ENCODE data around the gene BRIX1. TPM values are rescaled to one million over a fixed set of nuclear protein-coding genes. Genes with fewer than 3 reads are reported as not detected.
A peak's percentile ranks its signal among the peaks of the same experiment; 100 is the strongest.

The BRIX1 gene
- polyA plus RNA-seq, 1 experiment = 49.2 TPM

DNA sequence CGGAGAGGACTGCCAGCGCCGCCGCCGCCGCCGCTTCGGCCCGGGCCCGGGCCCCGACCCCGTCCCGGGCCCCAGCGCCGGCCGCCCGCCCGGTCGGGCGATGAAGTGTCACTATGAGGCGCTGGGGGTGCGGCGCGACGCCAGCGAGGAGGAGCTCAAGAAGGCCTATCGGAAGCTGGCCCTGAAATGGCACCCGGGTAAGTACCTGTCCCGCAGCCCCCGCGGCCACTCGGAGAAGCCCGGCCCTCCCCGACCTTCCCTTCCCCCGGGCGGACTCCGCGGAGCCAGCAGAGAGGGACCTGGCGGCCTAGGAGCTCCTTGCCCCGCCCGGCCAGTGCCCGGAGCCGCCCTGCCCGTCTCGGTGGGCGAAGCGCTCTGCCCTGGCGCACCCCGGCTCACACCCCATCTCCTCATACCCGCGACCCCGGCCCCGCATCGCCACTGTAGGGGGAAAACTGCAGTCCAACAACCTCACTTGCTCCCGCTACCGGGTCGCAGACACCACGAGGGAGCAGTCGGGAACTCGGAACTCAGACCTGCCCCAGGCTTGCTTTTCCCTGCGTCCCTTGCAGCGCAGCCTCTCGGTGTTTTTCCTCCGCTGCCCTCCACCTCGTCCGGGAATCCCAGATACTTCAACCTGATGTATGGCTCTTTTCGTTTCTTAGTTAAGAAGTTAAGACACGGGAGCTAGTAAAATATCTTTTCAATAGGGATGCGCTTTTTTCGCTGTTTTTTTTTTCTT, 14.4 kb downstream of the BRIX1 start:
- ChIA-PET CTCF (interaction anchor here (0.7 to 2.0 kb wide), 4 partner anchors 73 to 997 kb away, joined by 3 to 6 read pairs (median 4); no protein-coding TSS in a partner anchor), POLR2A (interaction anchor here (0.5 to 2.7 kb wide), 2 partner anchors 14 to 44 kb away, joined by 3 to 29 read pairs; partner anchors contain the start of genes BRIX1 and RAD1)
- Histone ChIP-seq H3K4me3 (ENCODE audit: low read depth, low read length) (peak overlapping the region; percentile 83), H3K27me3 (ENCODE audit: control insufficient read depth, insufficient read depth, low read length) (no peaks in the 10 kb centered on the region), H3K9me3 (ENCODE audit: control insufficient read depth, insufficient read depth, low read length) (no peaks in the 10 kb centered on the region; the same call in 1 of the 2 replicates), H3K27ac (ENCODE audit: low read depth, low read length) (peak overlapping the region; percentile 77)
- TF ChIP-seq, protein P1, sequence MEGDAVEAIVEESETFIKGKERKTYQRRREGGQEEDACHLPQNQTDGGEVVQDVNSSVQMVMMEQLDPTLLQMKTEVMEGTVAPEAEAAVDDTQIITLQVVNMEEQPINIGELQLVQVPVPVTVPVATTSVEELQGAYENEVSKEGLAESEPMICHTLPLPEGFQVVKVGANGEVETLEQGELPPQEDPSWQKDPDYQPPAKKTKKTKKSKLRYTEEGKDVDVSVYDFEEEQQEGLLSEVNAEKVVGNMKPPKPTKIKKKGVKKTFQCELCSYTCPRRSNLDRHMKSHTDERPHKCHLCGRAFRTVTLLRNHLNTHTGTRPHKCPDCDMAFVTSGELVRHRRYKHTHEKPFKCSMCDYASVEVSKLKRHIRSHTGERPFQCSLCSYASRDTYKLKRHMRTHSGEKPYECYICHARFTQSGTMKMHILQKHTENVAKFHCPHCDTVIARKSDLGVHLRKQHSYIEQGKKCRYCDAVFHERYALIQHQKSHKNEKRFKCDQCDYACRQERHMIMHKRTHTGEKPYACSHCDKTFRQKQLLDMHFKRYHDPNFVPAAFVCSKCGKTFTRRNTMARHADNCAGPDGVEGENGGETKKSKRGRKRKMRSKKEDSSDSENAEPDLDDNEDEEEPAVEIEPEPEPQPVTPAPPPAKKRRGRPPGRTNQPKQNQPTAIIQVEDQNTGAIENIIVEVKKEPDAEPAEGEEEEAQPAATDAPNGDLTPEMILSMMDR (IDR thresholded peaks at IDR 0.05; ENCODE audit: low read depth, low read length) = no peak
- no peak for DNase-seq (ENCODE audit: low read depth, low spot score)

DNA sequence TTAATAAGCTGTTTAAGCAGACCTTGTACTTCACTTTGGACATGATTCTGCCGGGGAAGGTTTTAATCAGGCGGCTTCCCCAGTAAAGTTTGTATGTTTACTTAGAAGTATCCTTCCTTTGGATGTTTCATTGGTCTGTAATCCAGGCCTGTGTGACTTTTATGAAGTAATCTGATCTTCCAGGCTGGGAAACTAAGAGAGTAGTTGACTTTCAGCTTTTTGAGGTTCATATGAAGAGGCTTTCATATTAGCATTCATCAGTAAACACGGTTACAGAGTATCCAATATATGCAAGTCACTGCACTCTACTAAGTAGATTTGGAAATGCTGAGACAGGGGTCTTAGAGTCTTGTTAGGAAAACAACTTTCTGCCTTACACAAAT, 14.9 kb downstream of the BRIX1 start:
- POLR2A ChIA-PET = interaction anchor here (2.7 kb wide), 1 partner anchor 15 kb away, joined by 29 read pairs; the partner anchor contains the start of genes BRIX1 and RAD1
- Histone ChIP-seq H3K27ac (ENCODE audit: low read depth, low read length) (peak overlapping the region; percentile 77), H3K9me3 (ENCODE audit: control insufficient read depth, insufficient read depth, low read length) (no peaks in the 10 kb centered on the region; the same call in 1 of the 2 replicates), H3K27me3 (ENCODE audit: control insufficient read depth, insufficient read depth, low read length) (no peaks in the 10 kb centered on the region), H3K4me3 (ENCODE audit: low read depth, low read length) (peak overlapping the region; percentile 83)
- CTCF ChIA-PET = interaction anchor here (1.6 to 2.0 kb wide), 2 partner anchors 73 to 996 kb away, joined by 6 read pairs; no protein-coding TSS in a partner anchor
- TF ChIP-seq, protein P1 (IDR thresholded peaks at IDR 0.05; ENCODE audit: low read depth, low read length) = no peak
- DNase-seq (ENCODE audit: low read depth, low spot score) = no peak

DNA sequence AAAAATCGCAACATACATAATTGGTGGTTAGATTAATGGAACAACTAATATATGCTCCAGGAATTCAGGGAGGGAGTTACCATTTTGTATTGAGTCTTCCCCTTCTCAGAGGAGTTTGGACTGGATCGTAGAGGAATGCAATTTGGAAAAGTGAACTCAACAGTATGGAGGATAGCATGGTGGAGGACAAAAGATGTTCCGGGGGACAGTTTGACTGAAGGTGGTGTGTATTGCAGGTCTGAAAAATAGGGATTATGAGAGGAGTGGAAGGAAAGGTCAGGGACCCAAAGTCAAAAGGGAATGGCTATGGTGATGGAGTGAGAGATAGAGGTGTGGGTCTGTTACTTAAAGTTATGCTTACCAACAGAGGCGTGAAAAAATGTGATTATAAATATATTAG, 15.4 kb downstream of the BRIX1 start:
- Histone ChIP-seq H3K9me3 (ENCODE audit: control insufficient read depth, insufficient read depth, low read length) (no peaks in the 10 kb centered on the region; the same call in 1 of the 2 replicates), H3K27me3 (ENCODE audit: control insufficient read depth, insufficient read depth, low read length) (no peaks in the 10 kb centered on the region), H3K27ac (ENCODE audit: low read depth, low read length) (no peak overlapping the region), H3K4me3 (ENCODE audit: low read depth, low read length) (peak overlapping the region; percentile 83)
- DNase-seq (ENCODE audit: low read depth, low spot score) = no peak
- ChIA-PET CTCF (interaction anchor here (1.6 kb wide), 1 partner anchor 996 kb away, joined by 6 read pairs; no protein-coding TSS in a partner anchor), POLR2A (no interaction called here)
- TF ChIP-seq, protein P1 (IDR thresholded peaks at IDR 0.05; ENCODE audit: low read depth, low read length) = no peak

DNA sequence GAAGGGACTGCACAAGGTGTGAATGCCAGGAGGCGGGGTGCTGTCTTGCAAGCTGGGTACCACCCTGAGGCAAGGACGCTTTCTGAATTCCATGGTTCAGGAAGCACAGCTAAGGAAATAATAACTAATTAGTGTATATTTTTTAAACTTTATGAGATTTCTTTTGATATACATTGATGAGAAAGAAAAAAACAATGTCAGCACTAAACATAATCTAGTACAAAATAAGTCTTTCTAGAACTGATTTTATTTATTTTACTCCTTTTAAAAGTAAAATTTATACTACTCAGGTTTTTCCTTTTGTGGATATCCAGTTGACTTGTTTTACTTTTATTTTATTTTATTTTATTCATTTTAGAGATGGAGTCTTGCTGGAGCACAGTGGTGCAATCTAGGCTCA, 17.4 kb downstream of the BRIX1 start:
- no peaks in the 10 kb centered on the region; the same call in 1 of the 2 replicates for H3K9me3 ChIP-seq (ENCODE audit: control insufficient read depth, insufficient read depth, low read length)
- H3K27me3 ChIP-seq (ENCODE audit: control insufficient read depth, insufficient read depth, low read length) = no peaks in the 10 kb centered on the region
- TF ChIP-seq, protein P1 (IDR thresholded peaks at IDR 0.05; ENCODE audit: low read depth, low read length) = no peak
- H3K4me3 ChIP-seq (ENCODE audit: low read depth, low read length) = no peak overlapping the region
- CTCF ChIA-PET = interaction anchor here (1.4 kb wide), 1 partner anchor 70 kb away, joined by 5 read pairs; no protein-coding TSS in a partner anchor
- POLR2A ChIA-PET = no interaction called here
- no peak overlapping the region for H3K27ac ChIP-seq (ENCODE audit: low read depth, low read length)
- no peak for DNase-seq (ENCODE audit: low read depth, low spot score)

DNA sequence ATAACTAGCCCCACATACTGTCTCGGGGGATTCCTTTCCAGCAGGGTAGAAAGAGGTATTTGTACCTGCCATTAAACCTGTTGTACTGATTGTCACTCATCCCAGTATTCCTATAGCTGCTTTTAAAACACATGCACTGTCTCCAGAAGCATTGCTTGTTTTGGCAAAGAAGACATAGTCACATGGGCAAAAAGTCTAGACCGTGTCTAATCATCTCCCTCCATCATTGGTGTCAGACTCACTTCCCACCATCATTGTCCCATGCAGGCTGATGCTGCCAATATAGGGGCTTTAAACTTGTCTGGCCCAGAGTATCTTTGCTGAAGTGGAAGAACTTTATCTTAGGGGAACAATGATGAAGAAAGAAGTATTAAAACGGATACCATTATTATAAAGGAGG, 26.4 kb downstream of the BRIX1 start:
- TF ChIP-seq, protein P1 (IDR thresholded peaks at IDR 0.05; ENCODE audit: low read depth, low read length) = no peak
- CTCF ChIA-PET = interaction anchor here (1.9 kb wide), 1 partner anchor 17 kb away, joined by 5 read pairs; no protein-coding TSS in a partner anchor
- Histone ChIP-seq H3K4me3 (ENCODE audit: low read depth, low read length) (no peak overlapping the region), H3K27ac (ENCODE audit: low read depth, low read length) (no peak overlapping the region), H3K27me3 (ENCODE audit: control insufficient read depth, insufficient read depth, low read length) (no peaks in the 10 kb centered on the region), H3K9me3 (ENCODE audit: control insufficient read depth, insufficient read depth, low read length) (no peaks in the 10 kb centered on the region)
- POLR2A ChIA-PET = no interaction called here
- DNase-seq (ENCODE audit: low read depth, low spot score) = no peak
